Upper lobe of left lung (tissue), 4 donors: ENCODE data around the gene CCDC177.

Experiments used
- CTCF ChIP-seq, 6 experiments: fragments of 450-650 bp in 4 of 6; fragments of 200-600 bp in 2 of 6; sonication (generic) in 2 of 6; IDR thresholded peaks; one replicate each; pipeline ENCODE4 v1.5.1; 2016 to 2019; ENCODE audit warnings: antibody characterized with exemption in 6 of 6
- EP300 ChIP-seq, 4 donors: sonication (generic); formaldehyde crosslinking; IDR thresholded peaks; one replicate each; pipeline ENCODE4 v1.5.1; 2017; ENCODE audit warnings: antibody characterized with exemption in 4 of 4, control low read depth in 2 of 4
- POLR2A ChIP-seq, 4 donors: fragments of 450-650 bp; IDR thresholded peaks; one replicate each; pipeline ENCODE4 v1.5.1; 2016 to 2017; ENCODE audit warnings: antibody characterized with exemption in 4 of 4, mild to moderate bottlenecking in 2 of 4

- TF ChIP-seq POLR2A (IDR thresholded peaks at IDR 0.05) (no peak), CTCF (IDR thresholded peaks at IDR 0.05) (no peak), EP300 (IDR thresholded peaks at IDR 0.05) (no peak)
These were observed 36.8 kb downstream of the CCDC177 start for GRCh38 chr14:69537900-69538299.
